ENCODE data around the gene ZNF112. TPM values are rescaled to one million over a fixed set of nuclear protein-coding genes. Genes with fewer than 3 reads are reported as not detected.

ZNF112 gene
- total and polyA plus RNA-seq, 7 experiments from 2014 or later = 0.16 to 0.40 (median 0.17) TPM; not detected in 4

Other genes starting within 250 kb of the ZNF112 start
- gene ZNF225, start 243.3 kb downstream of the ZNF112 start, total RNA-seq = 10 to 100 TPM in 1 of 5 experiments, 1 to 10 TPM in 3, under 1 TPM in 1; 0.69 to 13.0 (median 5.1) TPM
- gene ZNF225, start 243.3 kb downstream of the ZNF112 start, polyA plus RNA-seq = 1 to 10 TPM; 1.9 to 5.8 TPM
- 10 to 100 TPM in 3 of 5 experiments, 1 to 10 TPM in 2; 2.8 to 25.2 (median 13.4) TPM for gene ZNF234, start 215.1 kb downstream of the ZNF112 start, total RNA-seq
- gene ZNF234, start 215.1 kb downstream of the ZNF112 start, polyA plus RNA-seq = 1 to 10 TPM; 3.7 to 9.5 TPM
- gene ZNF226, start 191.6 kb downstream of the ZNF112 start, total RNA-seq = 10 to 100 TPM; 14.0 to 59.9 (median 20.3) TPM
- 10 to 100 TPM; 26.0 to 28.1 TPM for gene ZNF226, start 191.6 kb downstream of the ZNF112 start, polyA plus RNA-seq
- 10 to 100 TPM; 18.3 to 51.5 (median 30.0) TPM for gene ZNF227, start 144.1 kb downstream of the ZNF112 start, total RNA-seq
- 10 to 100 TPM; 17.9 to 20.4 TPM for gene ZNF227, start 144.1 kb downstream of the ZNF112 start, polyA plus RNA-seq
- under 1 TPM in 1 of 5 experiments, not detected in 4; 0.14 TPM for gene ZNF233, start 96.8 kb downstream of the ZNF112 start, total RNA-seq
- under 1 TPM; 0.47 to 0.95 TPM for gene ZNF233, start 96.8 kb downstream of the ZNF112 start, polyA plus RNA-seq
- gene ZNF235, start 51.7 kb downstream of the ZNF112 start, total RNA-seq = 10 to 100 TPM in 2 of 5 experiments, 1 to 10 TPM in 3; 5.5 to 14.3 (median 6.7) TPM
- 1 to 10 TPM; 1.9 to 4.3 TPM for gene ZNF235, start 51.7 kb downstream of the ZNF112 start, polyA plus RNA-seq
- gene ZNF285, start 44.9 kb upstream of the ZNF112 start, total RNA-seq = 1 to 10 TPM in 2 of 5 experiments, under 1 TPM in 3; 0.10 to 4.8 (median 0.90) TPM
- 1 to 10 TPM; 1.8 to 5.3 TPM for gene ZNF285, start 44.9 kb upstream of the ZNF112 start, polyA plus RNA-seq
- gene ZNF229, start 91.8 kb upstream of the ZNF112 start, total RNA-seq = 1 to 10 TPM in 2 of 5 experiments, under 1 TPM in 3; 0.15 to 2.3 (median 0.73) TPM
- gene ZNF229, start 91.8 kb upstream of the ZNF112 start, polyA plus RNA-seq = 1 to 10 TPM; 2.4 to 2.5 TPM
- gene ZNF180, start 143.8 kb upstream of the ZNF112 start, total RNA-seq = 10 to 100 TPM in 3 of 5 experiments, 1 to 10 TPM in 2; 7.5 to 17.7 (median 10.6) TPM
- gene ZNF180, start 143.8 kb upstream of the ZNF112 start, polyA plus RNA-seq = 10 to 100 TPM in 1 of 2 donors, 1 to 10 TPM in 1; 6.3 to 18.6 TPM
- not detected for gene CEACAM20, start 173.0 kb upstream of the ZNF112 start, total RNA-seq
- gene CEACAM20, start 173.0 kb upstream of the ZNF112 start, polyA plus RNA-seq = not detected

All from naive thymus-derived CD4-positive, alpha-beta T cell (primary cell).